HG03439 (cell line): ENCODE data around the gene CAMKMT.

Experiments used
- ATAC-seq: cut with Tn5 transposase; IDR thresholded peaks from one replicate; pipeline ENCODE4 v1.9.1; 2021; ENCODE audit warnings: mild to moderate bottlenecking, moderate library complexity; ENCODE audit not compliant: unreplicated experiment

The CAMKMT gene

DNA sequence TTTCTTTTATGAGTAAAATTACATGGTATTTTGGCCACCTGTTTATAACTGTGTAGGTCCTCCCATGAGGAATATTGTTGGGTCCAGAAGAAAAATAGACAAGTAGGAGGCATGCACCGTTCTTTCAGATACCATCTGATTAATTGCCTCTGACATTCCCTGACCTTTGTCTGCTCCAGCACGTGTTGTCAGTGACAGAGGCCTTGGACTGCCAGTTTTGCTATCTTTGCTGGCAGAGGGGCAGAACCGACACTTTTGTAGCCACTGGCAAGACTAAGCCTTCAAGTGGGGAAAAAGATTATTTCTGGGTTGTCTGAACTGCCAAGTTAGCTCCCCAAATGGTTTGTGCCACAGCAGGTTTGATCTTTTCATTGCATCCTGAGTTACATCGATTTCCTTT is 276.9 kb downstream of the CAMKMT start:
- no peak for ATAC-seq

DNA sequence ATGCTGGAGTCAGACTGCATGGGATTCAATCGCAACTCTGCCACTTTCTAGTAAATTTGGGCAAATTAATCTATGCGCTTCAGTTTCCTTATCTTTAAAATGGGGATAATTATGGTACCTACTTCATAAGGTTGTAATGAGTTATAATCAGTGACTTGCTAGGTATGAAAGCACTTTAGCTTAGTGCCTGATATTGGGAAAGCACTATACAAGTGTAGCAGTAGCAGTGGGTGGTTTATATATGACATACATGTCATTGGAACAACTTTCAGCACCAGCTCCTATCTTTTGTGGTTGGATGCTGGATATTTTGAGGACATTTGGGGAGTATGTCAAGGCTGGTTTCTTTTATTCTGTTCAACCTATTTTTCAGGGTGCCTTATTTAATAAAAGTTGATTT is 277.7 kb downstream of the CAMKMT start:
- ATAC-seq: no peak

DNA sequence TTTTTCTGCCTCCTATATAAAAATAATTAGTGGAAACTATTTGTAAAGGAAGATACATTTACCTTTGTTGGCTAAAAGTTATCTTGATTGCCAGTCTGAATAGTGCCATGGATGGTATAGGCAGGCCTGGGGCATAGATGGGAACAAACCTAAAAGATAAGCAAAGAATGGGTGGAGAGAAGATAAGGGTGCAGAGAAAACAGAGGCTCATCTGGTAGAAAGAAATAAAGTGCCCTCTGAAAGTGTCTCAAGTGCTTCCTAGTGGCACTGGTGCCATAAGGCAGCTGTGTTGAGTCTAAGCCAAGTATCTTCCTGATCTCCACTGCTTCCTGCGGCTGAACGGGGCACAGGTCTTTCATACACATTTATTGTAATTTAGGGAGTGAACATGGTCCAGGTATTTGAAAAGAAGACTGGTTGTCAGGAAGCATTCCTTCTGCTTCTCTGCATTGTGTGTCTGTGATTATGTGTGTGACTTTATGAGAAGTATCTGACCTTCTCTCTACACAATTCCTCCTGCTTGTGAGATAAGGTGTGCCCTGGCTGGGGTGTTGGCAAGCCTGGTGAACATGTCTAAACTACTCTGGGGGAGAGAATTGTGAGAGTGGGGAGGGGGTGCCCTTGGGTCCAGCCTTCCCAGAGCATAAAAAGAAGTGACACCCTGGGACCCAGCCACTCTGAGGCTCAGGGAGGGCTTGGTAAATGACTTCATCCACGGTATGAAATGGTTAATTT is 280.5 kb downstream of the CAMKMT start:
- no peak for ATAC-seq

DNA sequence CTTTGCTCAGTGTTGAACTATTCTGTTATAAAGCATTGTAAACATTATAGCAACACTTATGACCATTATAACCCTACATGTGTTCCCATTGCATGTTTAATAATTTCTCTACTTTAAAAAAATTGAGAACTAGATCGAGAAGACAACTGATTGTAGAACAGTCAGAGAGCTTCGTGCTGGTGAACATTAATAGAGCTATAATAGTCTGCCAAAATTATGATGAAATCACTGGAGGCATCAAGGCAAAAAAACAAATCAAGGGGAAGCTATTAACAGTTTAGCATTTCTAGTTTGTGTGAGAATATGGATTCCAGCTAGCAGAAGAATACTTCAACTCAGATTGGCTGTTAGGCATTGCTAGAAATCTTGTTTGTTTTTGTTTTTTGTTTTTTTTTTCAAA is 284.2 kb downstream of the CAMKMT start:
- no peak for ATAC-seq

- no peak for ATAC-seq
Measured at GRCh38 chr2:44649381-44649780, 287.6 kb downstream of the CAMKMT start.

DNA sequence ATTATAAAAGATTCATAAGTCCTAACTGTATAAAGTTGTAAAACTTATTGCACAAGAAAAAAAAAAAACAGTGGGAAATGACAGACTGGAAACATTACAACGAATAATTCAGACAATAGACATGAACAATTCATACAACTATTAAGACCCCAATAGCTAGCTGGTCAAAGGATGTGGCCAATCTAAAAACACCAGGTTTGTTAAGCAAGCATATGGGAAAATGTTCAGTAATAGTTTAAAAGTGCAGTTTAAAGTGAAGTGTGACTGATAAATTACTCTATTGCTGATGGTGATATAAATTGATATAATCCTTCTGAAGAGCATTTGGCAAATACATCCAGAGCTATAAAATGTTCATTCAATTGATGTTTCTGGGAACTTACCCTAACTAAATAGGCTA is 289.0 kb downstream of the CAMKMT start:
- no peak for ATAC-seq

DNA sequence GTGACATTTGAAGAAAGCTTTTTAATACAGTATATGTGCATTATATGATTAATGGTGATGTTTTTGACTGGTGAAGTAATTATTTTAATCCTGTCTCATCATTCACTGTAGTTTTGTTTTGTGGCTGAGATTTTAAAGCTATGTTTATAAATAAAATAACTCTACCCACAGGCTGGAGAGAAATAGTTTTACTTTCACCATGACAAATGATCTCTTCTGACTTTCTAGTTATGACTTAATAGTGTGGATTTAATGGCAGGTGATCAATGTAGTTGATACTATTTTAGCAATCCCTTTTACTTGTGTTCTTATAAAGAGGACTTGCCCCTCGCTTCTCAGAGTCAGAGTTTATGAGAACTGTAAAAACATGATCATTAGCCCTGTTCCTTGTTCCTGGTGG is 290.2 kb downstream of the CAMKMT start:
- peak; percentile 72 for ATAC-seq

GRCh38 chr2:44652701-44653100 is 291.0 kb downstream of the CAMKMT start:
- ATAC-seq: no peak

- no peak for ATAC-seq
Measured at GRCh38 chr2:44655401-44655864, 293.7 kb downstream of the CAMKMT start.

DNA sequence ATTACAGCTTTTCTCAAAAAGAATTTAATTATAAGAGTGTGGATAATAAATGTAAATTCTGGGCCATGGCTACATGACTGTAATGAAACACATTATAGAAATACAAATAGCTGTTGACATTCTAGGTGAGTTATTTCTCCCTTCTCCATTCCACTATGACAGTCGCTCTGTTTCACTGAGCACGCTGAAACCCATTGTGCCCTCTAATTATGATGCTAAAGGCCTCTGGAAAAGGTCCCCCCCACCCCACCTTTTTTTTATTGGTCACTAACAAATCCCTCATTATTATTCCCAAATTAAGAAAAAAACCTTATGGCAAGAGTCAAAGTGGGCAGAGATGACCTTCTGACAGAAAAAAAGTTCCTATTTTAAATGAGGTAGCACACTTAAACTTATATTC is 294.7 kb downstream of the CAMKMT start:
- ATAC-seq: no peak

- ATAC-seq: no peak
Measured at GRCh38 chr2:44663471-44664073, 301.8 kb downstream of the CAMKMT start.

DNA sequence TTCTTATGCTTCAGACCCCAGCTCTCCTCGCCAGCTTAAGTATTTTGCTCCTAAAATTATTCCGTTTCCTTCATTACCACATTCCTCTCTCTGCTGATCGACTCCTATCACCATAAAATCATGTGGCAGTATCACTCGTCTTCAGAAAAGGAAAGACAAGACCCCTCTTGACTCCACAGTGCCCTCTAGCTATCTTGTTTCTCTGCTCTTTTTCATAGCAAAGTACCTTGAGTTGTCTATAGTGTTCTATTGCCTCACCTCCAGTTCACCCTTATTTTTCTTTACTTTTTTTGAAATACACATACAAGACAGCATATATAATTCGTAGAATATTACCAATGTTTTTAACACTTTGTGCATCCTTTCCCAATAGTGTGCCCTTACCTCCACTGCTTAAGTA is 306.6 kb downstream of the CAMKMT start:
- no peak for ATAC-seq

- ATAC-seq: no peak
Measured at GRCh38 chr2:44671276-44671675, 309.5 kb downstream of the CAMKMT start.

DNA sequence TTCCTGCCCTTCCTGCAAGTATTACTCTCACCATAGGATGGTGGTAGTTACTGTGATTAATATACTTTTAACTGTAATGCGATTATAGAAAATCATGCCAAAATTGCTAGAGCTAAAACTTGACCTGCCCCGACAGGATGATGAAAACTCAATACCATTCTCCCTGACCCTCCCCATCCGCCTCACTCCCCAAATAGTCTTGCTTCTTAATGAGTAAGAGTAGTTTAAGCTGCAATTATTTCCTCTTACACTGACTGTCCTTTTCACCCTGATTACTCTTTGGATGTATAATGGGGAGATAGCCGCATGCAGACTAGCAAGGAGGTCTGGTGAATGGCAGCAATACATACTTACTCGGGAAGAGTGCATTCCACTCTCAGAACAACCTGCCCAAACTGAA is 310.2 kb downstream of the CAMKMT start:
- no peak for ATAC-seq

DNA sequence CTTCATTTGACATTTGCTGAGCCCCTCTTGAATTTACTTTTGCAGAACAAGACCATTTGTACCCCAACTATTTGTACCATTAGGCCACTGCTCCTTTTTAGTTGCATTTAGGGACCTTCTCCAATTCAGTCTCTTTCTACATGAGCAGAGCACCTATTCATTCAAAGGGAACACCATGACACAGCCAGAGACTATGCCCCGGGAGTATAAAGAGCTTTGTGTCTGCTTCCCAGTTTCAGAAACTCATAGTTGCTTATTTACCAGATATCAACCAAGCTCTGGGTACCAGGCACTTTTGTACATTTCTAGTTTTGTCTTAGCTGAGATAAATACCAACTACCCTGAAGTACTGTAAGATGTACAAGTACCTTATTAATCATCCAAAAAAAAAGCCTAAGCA is 310.7 kb downstream of the CAMKMT start:
- ATAC-seq: no peak

GRCh38 chr2:44674473-44675284 is 312.9 kb downstream of the CAMKMT start:
- ATAC-seq: no peak

DNA sequence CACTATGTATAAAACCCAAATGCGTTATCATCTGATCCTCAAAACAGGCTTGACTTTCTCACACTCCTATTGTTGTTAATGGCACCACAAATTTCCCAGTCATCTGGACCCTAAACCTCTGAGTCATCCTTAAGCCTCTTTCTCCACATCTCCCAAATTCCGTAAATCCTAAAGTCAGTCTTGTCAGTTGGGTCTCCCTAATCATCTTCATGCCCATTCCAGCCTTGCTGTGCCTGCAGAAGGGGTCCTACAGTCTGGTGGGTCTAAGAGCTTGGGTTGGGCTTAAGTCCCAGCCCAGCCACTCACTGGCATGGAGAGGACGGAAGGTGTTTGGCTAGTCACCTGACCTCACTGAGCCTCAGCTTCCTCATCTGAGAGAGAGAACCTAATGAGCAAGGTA is 314.6 kb downstream of the CAMKMT start:
- no peak for ATAC-seq

- no peak for ATAC-seq
Measured at GRCh38 chr2:44679584-44679983, 317.8 kb downstream of the CAMKMT start.

DNA sequence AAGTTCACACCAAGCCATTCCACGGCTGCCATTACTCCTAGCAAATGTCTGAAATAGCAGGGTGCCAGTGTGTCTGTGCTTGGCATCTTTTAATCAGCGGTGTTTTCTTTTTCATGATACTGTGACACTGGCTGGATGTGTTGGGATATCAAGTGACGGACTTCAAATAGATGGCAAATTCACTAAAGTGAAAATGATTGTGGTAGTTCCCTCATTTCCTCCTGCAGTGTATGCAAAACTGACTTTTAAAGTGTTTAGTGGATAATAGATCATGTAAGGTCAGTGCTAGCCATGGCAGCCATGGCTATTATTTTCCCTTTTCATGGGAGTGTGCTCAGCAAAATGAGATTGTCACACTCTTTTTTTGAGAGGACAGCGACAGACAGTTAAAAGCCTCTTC is 318.2 kb downstream of the CAMKMT start:
- no peak for ATAC-seq

- no peak for ATAC-seq
Measured at GRCh38 chr2:44680424-44680971, 318.8 kb downstream of the CAMKMT start.

DNA sequence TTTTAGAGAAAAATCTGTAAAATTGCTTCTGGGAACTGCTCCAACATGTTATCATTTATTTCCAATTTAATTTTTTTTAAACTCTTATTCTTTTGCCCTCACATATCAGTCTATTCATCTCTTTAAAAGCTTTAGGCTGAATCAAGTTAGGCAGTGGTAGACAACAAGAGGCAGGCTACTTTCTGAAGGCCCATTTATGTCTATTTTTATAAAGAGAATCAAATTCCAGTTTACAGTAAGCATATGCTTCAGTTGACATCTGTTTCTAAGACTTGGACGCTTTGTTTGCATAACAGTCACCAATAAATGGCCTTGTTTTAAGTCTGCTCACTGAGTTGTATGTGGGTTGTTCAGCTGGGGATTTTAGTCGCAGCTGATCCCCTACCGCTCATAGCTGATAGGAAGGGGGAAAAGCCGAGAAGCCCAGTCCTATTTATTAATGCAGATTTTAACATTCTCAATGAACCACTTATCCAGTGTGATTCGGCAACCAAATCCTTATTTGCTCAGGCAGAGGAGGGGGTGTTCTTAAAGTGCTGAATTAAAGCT is 319.3 kb downstream of the CAMKMT start:
- no peak for ATAC-seq
